ENCODE data around the gene RSPO4.

- no peak for TF ChIP-seq POLR2A (IDR thresholded peaks at IDR 0.05; ENCODE audit: low read length)
- TF ChIP-seq GATA1 (IDR thresholded peaks at IDR 0.05; ENCODE audit: low read depth, low read length) = no peak
These were observed 82.6 kb downstream of the RSPO4 start for GRCh38 chr20:919491-919916.
